GM12872 (cell line): Measurements from ENCODE around the gene TECRL.

Source experiments
- CTCF ChIP-seq: IDR thresholded peaks from 3 replicates; pipeline ENCODE4 v1.5.1; 2011; ENCODE audit warnings: low read depth, mild to moderate bottlenecking, low read length, moderate library complexity; ENCODE audit not compliant: insufficient read depth

TECRL gene, protein sequence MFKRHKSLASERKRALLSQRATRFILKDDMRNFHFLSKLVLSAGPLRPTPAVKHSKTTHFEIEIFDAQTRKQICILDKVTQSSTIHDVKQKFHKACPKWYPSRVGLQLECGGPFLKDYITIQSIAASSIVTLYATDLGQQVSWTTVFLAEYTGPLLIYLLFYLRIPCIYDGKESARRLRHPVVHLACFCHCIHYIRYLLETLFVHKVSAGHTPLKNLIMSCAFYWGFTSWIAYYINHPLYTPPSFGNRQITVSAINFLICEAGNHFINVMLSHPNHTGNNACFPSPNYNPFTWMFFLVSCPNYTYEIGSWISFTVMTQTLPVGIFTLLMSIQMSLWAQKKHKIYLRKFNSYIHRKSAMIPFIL

DNA sequence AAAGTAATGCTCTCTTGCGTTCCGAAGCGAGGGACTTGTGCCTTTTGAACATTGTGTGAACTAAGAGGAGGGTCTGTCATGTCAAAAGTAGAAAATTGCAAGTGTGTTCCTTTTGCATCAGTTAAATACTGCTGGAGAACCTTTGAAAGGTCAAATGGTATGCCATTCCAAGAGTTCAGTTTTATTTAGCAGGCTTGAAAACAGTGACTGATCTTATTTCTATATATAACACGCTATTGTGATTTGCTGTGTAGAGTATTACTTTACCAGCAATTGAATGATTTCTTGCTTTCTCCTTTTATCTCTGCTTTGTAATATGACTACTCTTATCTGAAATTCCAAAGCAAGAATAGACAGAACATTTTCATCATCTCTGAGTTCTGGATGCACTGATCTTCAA lies at the start of gene TECRL:
TSS of gene TECRL (minus strand) at position 151 of the 400 bp plus-strand sequence. CDS start at position 52, 99 bp downstream.
- no peak for TF ChIP-seq CTCF

- TF ChIP-seq CTCF = no peak
These were observed 23.4 kb upstream of the TECRL start for GRCh38 chr4:64432674-64433073.

- TF ChIP-seq CTCF = no peak
These were observed 21.7 kb upstream of the TECRL start for GRCh38 chr4:64430933-64431332.

DNA sequence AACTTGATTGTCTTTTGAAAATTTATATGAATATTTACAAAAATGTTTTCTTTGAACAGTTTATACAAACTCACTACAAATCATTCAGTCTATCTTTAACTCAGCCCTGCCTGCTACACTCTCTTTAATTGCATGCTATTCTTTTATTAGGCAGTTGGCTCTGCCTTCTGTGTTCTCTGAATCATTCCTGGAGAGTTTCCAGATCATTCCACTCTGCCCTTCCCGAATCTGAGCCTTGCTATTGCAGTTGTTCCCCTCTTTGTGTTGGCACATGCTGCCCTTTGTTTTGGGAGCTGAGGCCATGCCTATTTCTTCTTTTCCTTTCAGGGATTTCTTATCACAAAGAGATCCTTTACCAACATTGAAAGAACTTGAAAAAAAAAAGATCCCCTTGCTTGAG lies 8.7 kb upstream of the TECRL start:
- TF ChIP-seq CTCF = no peak

DNA sequence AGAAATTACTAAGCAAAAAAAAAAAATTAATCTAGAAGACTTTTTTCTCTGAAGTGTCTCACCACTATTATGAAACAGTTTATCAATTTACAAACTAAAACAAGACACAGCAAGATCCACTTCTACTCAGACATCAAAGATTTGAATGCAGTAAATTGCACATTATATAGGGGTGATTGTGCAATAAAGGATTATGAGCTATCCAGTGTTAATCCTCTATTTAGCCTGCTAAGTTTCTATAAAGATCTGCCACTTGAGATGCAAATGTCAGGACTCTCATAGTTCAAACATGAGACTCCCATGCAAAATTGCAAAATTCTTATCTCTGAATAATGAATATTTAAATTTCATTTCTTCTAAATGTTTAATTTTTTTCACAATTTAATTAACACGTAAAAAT lies 2.2 kb downstream of the TECRL start:
- no peak for TF ChIP-seq CTCF

DNA sequence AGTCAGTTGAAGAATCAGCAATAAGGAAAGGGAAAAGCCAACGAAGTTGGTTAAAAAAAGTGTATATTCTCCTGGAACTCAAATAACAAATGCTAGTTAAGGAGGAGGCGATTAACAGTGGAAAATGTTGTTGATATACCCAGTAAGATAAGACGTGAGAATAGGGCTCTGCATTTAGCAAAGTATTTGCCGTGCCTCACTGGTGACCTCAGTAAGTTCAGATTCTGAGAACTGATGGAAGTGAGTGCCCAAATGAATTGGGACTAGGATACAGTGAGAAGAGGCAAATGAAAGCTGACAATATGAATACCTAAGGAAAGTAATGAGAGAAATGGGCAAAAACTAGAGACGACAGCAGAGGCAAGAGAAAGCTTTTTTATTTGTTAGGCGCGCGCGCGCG lies 3.5 kb downstream of the TECRL start:
- TF ChIP-seq CTCF = no peak

DNA sequence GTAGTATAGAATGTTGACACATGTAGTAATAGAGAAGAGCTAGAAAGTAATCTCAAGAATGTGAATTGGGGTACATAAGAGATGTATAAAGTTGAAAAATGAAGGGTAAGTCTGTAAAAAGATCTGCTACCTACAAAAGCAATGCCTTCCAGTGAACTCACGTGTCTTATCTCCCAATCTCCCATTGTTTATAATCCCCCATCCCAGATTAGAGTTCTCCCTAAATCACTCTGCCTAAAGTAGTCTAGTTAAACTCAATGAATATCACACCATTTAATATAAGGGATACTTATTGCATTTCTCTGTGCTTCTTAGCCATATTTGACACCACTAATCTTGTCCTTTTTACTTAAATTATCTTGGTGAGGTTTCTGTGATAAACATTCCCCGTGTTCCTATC lies 6.6 kb downstream of the TECRL start:
- TF ChIP-seq CTCF = no peak
